Germinal center (tissue), 1 donor: ENCODE results near the gene CLDND2.

ENCODE experiments used
- DNase-seq: peaks from one replicate; pipeline ENCODE4 v3.0.0; 2012; ENCODE audit warnings: mixed read lengths, low spot score

CLDND2 gene

DNA sequence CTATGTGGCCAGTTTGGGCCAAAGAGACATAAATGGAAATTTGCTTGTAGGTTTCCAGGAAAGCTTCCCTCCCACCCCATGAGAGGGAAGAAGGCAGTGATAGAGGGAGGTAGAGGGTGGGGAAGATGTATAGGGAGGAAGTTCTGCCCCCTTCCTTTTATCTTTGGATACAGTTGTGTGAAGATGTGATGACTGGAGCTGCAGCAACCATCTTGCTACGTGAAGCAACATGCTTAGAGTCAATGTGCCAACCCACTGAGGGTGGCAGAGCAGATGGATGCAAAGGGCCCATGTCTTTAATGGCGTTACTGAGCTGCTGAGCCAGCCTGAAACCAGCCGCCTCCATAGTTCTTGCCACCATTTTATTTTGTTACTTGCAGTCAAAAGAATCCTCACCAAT lies 37.6 kb downstream of the CLDND2 start:
- DNase-seq: no peak

DNA sequence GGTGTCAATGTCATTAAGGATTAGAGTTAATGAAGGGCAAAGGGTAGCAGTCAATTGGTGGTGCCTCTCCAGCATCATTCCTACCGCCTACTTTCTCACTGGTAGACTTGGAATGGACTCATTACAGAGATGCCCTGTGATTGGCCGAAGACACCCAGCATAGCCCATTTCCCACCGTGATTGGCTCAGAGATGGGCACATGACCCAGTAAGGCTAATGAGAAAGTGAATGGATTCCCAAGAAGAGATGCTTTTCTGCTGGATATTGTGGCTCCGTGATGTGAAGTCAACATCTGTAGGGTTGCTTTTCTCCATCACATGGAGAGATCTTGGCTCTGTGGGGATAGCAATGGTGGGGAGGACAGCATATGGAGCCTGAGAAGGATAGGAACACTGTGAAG lies 38.4 kb downstream of the CLDND2 start:
- DNase-seq: no peak

DNA sequence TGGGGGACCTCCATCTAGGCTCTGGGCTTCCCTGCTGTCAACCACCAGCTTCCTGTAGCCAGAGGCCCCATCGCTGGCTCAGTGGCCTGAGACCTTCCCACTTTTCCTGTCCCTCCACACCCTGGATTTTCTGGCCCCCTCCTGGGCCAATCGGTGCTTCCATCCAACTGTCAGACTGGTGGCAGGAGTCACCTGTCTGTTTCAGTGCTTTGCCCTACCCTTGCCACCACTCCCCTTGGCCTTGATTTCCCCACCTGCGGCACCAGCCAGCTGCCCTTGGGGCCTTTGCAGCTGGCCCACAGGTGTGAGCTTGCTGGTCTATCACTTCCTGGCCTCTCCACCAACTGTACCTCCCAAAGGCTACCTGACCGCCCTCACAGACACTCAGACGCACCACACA lies 39.4 kb downstream of the CLDND2 start:
- no peak for DNase-seq

DNA sequence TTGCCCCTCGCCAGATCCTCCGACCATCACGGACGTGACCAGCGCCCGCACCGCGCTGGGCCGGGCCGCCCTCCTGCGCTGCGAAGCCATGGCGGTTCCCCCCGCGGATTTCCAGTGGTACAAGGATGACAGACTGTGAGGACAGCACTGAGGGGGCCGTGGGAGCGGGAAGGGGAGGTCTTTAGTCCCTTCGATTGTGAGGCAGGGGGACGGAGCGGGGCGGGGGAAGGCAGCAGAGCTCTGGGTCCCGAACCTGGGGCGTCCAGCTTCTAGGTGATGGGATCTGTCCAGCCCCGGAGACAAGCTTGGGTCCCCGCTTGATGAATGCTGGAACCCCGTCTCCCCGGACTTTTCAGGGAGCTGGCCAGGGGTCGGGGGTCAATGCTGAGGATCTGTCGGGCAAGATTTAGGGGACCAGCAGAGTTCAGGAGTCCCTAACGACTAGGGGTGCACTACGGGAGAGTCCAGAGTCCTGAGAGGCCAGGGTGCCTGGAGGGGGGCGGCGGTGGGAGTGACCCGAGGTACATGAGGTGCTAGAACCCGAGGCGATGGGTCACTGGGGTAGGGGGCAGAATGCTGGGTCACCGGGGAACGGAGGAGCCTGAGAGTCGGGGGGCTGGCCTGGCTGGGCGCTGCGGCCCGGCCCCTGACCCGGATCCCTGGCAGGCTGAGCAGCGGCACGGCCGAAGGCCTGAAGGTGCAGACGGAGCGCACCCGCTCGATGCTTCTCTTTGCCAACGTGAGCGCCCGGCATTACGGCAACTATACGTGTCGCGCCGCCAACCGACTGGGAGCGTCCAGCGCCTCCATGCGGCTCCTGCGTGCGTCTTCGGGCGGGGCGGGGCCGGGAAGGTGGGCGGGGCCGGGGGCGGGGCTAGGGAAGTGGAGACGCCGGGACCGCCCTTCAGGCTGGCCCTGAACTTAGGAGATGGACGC lies 41.5 kb downstream of the CLDND2 start:
- peak; percentile 86 for DNase-seq

DNA sequence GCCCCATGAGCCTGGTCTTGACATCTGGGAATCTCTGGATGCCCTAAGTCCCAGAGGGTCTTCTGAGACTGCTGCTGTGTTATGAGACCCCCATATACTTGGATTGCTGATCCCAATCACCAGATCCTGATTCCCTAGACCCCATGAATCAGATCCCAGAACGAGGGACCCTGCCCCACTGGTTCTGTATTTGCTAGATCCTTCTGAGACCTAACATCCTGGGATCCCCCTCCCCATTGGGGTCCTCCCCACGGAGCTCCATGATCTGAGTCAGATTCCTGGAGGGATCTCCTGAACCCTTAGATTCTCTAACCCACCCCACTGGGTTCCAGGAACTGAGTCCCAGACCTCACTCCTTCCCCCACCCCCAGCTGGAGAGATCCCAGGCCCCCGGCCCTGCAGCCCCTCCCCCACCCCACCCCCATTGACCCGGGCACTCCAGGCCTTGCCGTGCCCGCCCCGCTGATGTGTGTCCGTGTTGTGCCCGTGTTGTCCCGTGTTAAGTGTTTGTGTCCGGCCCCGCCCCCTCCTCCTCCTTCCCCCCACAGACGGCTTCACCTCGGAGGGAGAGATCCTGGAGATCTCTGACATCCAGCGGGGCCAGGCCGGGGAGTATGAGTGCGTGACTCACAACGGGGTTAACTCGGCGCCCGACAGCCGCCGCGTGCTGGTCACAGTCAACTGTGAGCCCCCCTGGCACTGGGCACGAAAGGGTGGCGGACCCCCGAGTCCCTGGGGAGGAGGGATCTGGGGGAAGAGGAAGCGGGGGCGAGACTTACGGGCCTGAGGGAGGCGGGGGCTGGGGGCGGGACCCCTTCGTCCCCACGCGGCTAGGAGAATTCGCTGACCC lies 42.4 kb downstream of the CLDND2 start:
- no peak for DNase-seq

DNA sequence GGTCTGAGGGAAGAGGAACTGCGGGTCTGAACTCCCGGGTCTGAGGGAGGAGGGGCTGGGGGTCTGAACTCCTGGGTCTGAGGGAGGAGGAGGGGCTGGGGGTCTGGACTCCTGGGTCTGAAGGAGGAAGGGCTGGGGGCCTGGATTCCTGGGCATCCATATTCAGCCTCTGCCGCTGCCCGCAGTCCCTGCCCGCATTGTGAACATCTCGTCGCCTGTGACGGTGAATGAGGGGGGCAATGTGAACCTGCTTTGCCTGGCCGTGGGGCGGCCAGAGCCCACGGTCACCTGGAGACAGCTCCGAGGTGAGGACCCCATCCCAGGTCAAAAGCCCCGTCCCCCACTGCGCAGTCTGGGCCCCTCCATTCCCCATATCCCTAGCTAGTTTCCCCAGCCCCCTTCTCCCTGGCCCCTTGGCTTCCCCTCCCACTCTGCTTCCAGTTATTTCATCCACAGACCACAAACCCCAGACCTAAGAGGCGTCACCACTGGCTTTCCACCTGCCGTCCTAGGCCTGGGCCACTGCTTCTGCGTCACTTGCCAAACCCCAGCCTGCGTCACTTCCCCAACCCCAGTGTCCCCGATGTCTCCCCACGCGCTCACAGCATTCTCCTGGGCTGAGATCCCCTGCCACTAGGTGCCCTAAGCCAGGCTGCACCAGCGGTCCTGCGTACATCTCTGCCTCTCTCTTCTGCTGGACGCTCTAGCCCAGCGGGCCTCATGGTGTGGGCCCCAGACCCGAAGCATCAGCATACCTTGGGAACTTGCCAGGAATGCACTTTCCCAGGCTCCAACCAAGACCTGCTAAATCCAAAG lies 43.4 kb downstream of the CLDND2 start:
- no peak for DNase-seq

DNA sequence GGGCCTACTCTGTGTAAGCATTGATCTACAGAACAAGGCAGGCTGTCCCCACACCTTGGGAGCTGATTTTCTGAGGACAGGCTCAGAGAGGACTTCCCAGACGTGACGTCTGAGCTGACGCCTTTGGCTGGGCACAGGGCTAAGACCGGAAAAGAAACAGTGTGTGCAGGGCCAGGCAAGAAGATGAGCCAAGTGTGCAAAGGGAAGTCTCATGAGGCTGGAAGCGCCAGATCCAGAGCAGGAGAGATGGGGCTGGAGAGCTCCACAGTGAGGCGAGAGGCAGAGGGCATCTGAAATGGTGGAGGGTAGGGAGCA lies 44.7 kb downstream of the CLDND2 start:
- DNase-seq: no peak

DNA sequence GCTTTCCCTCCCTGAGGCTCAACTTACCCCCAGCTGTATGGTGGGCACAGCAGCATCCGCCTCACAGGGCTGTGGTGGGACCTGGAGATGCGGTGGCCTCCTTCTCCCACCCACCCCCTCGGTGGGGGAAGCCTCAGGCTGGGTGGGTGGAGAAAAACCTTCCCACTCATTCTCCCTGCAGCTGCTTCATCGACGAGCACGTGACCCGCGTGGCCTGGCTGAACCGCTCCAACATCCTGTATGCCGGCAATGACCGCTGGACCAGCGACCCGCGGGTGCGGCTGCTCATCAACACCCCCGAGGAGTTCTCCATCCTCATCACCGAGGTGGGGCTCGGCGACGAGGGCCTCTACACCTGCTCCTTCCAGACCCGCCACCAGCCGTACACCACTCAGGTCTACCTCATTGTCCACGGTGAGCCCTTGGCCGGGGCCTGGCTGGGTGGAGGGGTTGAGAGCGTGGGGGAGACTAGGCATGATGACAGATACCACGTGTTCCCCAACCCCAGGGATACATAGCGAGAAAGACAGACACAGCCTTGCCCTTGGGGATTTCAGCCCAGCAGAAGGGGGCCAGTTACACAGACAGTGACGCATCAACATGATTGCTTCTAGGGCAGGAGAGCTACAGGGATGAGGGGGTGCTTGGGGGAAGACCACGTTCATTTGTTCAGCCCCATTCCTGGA lies 45.2 kb downstream of the CLDND2 start:
- no peak for DNase-seq

DNA sequence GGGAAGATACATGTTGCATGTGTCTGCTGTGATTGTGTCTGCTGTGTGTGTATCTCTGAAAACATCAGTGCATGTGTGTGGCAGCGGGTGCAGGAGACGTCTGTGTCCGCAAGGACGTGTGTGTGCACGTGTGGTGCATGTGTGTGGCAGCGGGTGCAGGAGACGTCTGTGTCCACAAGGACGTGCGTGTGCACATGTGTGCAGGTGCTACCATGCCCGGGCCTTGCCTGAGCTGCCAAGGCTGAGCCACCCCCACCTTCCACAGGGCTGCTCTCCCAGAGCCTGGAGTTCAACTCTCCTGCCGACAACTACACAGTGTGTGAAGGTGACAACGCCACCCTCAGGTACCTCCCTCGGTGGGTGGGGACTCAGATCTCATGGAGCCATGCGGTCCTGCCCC lies 47.0 kb downstream of the CLDND2 start:
- DNase-seq: no peak

DNA sequence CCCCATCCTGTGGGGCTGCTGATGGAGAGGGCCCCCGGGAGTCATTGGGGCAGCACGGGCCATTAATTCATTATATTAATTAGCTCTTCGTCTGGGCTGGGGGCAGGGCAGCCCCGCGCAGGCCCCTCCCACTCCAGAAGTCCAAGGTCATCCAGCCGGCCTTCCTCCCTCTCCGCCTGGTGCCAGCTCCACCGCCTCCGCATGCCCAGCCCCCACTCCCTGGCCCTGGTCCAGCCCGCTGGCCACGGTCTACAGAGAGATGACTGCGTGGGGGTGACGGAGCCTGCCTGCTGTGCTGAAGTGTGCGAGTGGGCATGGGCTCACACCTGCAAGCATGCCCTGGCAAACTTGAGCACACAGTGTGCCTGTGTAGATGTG lies 48.5 kb downstream of the CLDND2 start:
- no peak for DNase-seq

DNA sequence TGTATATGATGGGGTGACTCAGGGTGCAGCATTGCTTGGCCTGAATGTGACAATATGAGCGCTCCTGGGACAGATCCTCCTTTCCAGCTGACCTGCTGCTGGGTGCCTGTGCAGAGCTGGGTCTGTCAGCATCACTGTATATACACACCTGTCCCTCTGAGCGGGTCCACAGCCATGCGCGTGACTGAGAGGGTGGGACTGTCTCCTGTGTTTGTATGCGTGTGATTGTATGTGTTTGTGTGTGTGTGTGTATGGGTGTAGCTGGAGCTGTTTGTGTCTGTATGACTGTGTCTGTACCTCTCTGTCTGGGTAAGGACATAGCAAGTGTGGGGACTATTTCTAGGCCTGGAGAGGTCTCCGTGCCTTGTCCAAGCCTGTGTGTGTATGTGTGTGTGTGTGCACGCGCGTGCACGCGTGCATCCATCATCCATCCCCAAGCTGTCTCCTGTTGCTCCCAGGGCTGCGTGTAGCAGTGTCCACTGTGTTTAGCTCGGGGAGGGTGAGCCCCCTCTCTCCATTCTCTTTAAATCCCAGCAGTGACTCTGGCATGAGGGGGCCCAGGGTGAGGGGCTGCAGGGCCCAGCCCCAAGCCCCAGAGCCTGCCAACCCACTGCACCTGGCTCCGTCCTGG lies 49.0 kb downstream of the CLDND2 start:
- no peak for DNase-seq

DNA sequence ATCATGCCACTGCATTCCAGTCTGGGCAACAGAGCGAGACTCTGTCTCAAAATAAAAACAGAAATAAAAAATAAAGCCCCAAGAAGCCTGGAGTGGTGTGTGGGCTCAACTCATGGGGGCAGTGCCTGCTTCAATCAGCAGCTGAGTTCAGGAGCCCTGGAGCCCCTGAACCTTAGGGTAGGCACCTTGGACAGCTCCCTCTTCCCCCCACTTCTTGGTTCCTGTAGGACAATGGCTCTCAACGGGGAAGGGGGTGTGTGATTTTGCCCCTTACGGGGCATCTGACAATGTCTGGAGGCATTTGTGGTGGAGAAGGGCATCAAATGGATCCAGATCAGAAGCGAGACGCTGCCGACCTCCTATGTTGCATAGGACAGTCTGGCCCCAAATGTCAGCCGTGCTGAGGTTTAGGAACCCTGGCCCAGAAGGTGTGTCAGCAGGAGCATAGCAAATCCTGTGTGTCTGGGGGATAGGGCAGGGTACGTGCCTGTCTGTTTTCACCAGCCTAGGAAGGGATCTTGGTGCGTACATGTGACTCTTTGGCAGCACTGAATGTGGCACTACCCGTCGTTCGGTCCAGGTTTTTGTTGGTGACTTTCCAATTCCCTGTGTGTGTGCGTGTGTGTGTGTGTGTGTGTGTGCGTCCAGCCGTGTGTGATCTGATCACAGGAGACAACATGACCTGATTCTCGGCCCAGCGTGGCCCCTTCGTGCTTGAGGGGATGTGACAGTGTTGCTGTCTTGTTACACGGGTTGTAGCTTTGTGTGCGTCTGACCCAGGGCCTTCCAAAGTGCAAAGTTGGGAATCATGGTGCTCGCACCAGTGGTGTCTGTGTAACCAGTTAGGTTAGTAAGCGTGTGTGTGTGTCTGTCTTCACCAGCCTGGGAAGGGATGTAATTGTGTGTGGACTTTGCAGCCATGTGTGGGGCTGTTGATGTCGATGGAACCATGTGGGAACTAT lies 49.8 kb downstream of the CLDND2 start:
- no peak for DNase-seq

DNA sequence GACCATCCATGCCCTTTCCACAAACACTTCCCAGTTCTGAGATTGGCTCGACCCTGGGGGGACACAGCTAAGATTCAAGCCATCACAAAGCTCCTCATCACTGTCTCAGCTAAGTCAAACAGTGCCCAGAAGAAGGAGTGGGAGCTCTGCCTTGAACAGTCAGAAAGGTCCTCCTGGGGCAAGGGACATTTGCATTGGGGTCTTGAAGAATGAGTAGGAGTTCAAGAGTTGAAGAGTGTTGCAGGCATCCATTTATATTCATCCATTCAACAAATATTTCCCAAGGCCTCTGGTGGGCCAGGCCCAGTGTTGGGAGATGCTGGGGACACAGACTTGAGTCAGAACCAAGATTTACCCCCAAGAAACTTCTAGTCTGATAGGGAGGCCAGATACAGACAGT lies 50.8 kb downstream of the CLDND2 start:
- DNase-seq: no peak

DNA sequence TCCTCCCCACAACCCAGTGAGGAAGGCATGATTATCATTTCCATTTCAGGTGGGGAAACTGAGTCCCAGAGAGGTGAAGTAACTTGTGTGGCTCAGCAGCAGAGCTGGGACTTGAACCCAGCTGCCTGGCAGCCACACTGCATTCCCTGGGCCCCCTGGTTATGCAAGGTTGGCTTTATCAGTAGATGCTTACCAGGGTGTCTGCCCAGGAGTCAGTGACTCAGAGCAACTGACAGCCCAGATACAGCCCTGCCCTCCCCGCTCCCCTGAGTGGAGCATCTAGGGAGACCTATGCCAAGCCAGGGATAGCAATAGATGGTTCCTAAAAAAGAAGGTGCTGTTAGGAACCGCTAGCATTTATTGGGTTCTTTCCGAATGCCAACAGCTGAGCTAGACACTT lies 51.4 kb downstream of the CLDND2 start:
- DNase-seq: no peak
